Inflammatory macrophage treated with lipopolysaccharide for 1 hour (primary cell): ENCODE data around the gene DLEU7.

ENCODE experiments used
- DNase-seq, 2 donors: peaks; one replicate each; pipeline ENCODE4 v3.0.0-alpha.2; 2020 to 2022

Gene DLEU7

GRCh38 chr13:50842251-50842989 lies 1.1 kb downstream of the DLEU7 start:
- no peak for DNase-seq

GRCh38 chr13:50841786-50842185 lies 1.7 kb downstream of the DLEU7 start:
- no peak for DNase-seq

- DNase-seq, result no peak
Observed at GRCh38 chr13:50840284-50840683, 3.2 kb downstream of the DLEU7 start.

DNA sequence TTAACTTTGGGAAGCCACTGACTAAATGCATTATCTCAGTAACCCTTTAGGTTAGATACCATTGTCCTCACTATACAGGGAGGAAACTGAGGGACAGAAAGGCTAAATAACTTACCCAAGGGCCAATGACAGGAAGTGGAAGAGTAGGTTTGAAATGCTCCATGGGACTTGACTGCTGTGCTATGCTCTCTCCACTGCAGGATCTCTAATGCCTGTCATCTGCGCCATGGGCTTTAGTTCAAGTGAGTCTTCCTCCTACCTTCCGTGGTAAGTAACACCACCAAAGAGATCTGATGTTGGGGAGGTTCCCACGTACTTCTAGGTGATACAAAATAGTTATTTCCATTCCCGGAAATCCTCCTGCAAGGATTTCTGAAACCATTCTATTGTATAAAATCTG lies 3.7 kb downstream of the DLEU7 start:
- DNase-seq, result no peak

- DNase-seq, result no peak
Observed at GRCh38 chr13:50838701-50839100, 4.8 kb downstream of the DLEU7 start.

DNA sequence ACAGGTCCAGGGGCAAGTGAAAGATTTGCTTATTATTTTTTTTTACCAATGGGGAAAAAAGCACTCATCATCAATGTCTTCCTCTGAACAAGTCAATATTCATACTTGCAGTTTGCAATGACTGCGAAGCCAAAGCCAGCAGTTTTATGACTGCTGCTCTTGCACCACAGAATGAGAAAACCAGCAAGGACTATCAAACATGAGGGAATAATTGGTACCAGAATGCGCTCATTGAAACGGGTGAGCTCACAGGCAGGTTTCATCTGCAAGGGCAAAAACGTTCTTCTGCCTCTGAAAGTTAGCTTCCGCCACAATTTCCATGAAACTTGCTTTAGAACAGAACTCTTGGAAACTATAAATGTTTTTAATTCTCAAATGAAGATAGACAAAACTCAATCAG lies 5.5 kb downstream of the DLEU7 start:
- DNase-seq, result no peak

DNA sequence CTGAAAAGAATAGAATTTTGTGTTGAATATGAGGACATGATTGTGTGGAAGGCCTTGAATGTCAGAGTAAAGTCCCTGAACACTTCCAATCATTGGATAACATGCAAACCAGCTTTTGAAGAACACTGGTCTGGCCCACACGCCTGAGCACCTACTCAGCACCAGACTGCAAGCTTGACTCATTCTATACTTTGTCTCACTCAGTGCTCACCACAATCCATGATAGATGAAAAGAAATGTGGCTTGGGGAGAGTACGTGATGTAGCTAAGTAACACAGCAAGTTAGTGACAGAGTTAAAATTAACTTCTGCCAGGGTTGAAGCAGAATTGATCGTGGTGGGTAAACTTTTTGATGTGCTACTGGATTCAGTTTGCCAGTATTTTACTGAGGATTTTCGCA lies 12.0 kb downstream of the DLEU7 start:
- DNase-seq, result no peak

DNA sequence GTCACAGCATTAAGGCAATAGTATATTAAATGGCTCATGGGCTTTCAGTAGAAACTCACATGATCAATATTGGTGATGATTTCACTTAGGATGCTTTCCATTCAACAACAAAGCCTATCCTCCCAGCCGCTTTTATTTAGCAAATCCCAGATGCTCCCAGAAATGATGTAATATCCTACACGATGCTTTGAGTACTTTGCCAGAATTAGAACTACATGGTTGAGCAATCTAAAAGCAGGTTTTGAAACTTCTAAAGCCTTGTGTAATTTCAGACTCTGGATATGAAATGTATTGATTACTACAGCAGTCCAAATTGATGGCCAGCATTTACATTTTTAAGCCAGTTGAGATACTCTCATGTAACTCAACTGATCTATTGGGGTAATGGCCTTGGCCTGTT lies 13.6 kb downstream of the DLEU7 start:
- DNase-seq, result peak; percentile 41 to 56

DNA sequence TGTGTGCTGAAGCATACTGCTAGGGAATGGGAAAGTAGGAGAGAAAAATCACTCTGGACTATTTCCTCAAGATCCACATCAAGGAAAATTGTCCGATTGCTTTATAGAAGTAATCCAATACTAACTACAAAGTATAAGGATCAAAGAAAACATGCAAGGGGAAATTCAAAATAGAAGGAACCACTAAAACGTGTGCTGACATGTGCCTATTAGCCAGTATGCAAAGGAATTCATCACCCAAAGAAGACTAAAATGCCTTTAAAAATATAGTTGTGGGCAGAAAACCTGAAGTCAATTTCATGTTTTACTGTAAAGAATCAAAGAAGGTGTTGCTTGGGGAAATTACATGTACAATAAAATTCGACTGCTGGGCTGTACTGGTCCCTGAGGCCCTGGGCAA lies 14.3 kb downstream of the DLEU7 start:
- DNase-seq, result no peak

DNA sequence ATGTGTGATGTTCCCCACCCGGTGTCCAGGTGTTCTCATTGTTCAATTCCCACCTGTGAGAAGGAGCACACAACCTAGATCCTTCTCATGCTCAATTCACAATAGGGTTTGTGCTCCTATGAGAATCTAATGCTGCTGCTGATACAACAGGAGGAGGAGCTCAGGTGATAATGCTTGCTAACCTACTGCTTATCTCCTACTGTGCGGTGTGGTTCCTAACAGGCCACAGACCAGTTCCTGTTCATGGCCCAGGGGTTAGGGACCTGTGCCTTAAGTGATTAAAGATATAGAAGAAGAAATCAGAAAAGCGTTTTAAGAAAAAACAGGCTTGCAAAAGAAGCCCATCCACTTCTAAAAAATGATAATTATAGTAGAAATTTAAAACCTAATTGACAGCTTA lies 17.5 kb downstream of the DLEU7 start:
- DNase-seq, result no peak

GRCh38 chr13:50812242-50812641 lies 31.2 kb downstream of the DLEU7 start:
- DNase-seq, result no peak

DNA sequence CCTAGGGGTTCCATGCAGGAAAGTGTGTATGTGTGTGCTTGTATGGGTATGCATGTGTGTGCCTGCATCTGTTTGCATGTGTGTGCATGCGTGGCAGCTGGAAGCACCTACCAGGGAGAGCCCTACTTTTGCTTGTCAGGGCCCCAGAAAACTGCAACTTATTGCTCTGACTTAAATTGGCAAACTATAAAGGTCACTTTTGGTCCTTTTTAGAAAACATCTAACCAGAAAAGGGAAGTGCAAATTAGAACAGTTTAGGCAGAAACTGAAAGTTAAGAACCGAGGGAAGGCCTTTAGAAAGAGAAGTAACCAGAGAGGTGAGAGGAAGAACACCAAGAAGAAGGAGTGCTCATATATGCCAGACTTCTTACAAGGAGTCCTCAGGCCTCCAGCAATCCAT lies 32.5 kb downstream of the DLEU7 start:
- peak; percentile 43 to 63 for DNase-seq

- no peak for DNase-seq
Observed at GRCh38 chr13:50810468-50810867, 33.0 kb downstream of the DLEU7 start.

DNA sequence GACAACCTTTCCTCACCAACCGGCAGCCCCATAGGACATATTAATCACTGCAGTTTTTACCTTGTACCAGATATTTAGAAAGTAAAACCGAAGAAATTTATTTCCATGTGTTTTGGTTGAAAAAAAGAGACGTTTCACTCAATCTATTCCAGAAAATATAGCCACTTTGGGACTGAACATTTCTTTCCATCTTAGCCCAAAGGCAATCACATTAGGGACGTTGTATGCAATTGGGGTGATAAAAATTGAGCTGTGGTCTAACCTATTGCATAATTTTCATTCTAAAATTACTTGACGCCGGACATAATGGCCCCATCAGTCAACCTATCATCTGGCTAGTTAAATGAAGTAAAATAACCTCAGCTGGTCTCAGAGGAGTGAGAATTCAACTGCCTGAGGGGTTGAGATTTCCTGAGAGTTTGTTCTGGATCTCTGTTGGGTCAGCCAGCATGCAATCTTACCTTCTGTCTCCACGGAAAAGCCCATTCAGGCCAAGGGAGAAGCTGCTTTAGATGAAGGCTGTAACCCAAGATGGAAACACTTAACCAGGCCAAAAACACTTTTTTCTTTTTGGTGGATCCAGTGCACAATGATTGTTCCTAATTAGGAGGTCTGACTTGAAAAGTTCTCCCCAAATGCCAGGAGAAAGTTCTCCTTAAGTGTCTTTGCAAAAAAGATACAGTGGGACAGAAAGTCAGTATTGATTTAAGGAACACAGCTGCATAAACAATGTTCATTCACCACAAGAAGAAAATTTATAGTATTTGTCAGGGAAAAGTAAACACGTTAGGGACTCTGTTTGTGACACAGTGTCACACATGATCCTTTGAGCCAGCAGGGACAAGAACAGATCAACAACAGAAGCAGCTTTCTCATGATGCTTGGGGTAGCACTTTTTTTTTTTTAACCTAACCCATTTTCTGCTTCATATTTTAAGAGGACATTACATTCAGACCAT lies 34.1 kb downstream of the DLEU7 start:
- DNase-seq, result no peak

DNA sequence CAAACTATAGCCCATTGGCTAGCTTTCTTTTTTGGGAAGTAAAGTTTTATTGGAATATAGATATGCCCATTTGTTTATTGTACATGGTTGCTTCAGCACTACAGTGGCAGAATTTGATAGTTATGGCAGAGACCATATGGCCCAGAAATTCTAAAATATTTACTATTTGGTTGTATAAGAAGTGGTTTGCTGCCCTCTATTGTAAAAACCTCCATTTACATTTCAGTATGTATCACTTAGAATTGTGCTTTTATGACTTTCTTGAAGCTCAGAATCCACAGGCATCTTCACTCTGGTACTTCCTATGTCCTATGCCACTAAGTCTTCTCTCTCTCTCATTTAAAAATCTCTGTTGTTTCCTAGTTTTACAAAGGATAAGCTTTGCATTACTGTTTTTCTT lies 37.7 kb downstream of the DLEU7 start:
- no peak for DNase-seq

GRCh38 chr13:50801087-50801931 lies 42.2 kb downstream of the DLEU7 start:
- DNase-seq, result peak; percentile 60 to 90

DNA sequence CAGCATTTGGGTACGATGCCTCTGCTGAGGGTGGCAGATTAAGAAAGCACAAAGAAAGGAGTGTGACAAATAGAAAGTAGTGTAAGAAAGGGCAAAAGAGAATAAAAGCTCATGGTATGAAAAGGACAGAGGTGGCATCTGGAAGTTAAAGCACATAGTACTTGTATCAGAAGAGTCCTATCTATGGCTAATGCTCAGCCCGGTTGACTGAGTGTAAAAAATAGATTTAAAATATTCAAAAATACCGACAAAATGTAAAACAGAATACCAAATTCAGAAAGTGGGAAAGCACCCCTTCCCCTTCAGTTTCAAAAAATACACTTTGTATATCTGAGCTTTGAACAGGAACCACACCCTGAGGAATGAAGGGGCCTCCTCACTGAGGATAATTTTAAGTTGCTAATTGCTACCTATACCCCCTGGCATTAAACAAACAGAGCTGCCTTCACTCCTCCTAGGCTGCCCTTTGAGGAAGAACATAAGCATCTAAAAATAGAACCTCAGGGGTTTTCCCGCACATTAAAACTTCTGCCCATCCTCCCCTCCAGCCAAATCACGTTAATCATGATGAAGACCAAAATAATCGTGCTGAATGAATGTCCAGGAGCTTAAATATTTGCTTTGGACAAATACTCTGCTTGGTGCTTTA lies 43.3 kb downstream of the DLEU7 start:
- DNase-seq, result no peak

DNA sequence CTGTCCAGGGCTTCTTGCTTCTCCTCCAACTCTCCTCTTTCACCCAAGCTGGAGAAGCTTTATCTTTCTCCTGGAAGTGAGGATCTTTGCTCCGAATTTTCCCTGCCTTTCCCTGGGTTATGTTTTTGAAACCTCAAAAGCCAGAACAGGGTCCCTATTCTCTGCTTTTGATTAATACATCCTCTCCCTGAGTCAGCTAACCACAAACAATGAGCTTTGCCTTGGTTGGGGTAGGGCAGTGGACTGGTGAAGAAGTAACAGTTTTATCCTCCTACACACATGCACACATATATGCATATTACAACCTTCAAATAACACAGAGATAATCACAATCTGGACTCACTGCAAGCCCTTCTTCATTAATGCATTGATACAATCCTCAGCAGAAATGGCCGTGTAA lies 44.6 kb downstream of the DLEU7 start:
- no peak for DNase-seq

GRCh38 chr13:50797091-50797490 lies 46.4 kb downstream of the DLEU7 start:
- no peak for DNase-seq

DNA sequence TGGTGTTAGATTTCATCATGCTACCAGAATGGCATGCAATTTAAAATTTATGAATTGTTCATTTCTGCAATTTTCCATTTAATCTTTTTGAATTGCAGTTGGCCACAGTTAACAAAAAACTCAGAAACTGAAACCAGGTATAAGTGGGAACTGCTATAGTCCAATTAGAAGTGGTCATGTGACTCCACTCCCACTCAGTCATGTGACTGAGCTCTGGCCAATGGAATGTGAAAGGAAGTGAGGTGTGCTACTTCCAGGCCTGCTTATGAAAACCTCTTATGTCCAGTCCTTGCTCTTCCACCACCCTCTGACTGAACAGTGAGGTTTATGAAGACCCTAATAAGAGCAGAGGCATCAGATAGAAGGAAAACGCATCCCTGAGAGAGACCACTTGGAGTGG lies 47.0 kb downstream of the DLEU7 start:
- DNase-seq, result no peak

DNA sequence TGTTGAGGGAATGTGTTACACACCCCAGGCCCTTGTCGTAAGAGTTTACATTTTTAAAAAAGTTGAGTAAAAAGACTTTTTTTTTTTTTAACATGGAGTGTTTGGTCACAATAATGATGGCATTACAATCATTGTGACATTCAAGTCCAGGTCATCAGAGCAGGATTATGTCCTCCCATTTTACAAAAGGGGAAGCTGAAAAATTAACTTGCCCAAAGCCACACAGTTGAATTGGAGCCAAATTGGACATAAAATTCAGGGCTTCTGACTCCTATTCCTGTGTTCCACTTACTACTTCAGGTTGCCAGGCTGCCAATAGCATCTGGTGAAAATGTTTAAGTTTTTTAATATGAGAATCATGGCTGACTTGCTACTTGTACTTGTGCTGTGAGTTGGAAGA lies 49.3 kb downstream of the DLEU7 start:
- DNase-seq, result peak in 1 of 2 donors; percentile 29

- no peak for DNase-seq
Observed at GRCh38 chr13:50793026-50793425, 50.5 kb downstream of the DLEU7 start.
